ENCODE data around the gene WWP2.

DNA sequence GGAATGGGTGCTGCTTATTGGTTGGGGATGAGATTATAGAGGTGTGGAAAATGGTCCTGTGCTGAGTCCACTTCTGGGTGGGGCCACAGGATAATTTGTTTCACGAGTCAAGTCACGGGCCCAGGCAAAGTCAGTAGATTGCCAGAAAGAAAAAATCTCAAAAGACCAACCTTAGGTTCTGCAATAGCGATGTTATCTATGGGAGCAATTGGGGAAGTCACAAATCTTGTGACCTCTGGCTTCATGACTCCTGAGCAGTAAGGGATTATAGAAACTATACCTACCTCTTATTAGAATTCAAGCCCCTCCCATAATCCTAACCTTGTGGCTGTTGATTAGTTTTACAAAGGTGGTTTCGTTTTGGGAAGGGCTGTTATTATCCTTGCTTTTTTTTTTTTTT is 31.4 kb downstream of the WWP2 start:
- TF ChIP-seq, protein P1, sequence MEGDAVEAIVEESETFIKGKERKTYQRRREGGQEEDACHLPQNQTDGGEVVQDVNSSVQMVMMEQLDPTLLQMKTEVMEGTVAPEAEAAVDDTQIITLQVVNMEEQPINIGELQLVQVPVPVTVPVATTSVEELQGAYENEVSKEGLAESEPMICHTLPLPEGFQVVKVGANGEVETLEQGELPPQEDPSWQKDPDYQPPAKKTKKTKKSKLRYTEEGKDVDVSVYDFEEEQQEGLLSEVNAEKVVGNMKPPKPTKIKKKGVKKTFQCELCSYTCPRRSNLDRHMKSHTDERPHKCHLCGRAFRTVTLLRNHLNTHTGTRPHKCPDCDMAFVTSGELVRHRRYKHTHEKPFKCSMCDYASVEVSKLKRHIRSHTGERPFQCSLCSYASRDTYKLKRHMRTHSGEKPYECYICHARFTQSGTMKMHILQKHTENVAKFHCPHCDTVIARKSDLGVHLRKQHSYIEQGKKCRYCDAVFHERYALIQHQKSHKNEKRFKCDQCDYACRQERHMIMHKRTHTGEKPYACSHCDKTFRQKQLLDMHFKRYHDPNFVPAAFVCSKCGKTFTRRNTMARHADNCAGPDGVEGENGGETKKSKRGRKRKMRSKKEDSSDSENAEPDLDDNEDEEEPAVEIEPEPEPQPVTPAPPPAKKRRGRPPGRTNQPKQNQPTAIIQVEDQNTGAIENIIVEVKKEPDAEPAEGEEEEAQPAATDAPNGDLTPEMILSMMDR (IDR thresholded peaks at IDR 0.05; ENCODE audit: poor library complexity), result no peak
- TF ChIP-seq EZH2phosphoT487 (IDR thresholded peaks at IDR 0.05; ENCODE audit: low read depth, severe bottlenecking, unreplicated experiment), result no peak
